HepG2 (cell line): ENCODE measurements around the gene HDLBP. TPM values are rescaled to one million over a fixed set of nuclear protein-coding genes. Genes with fewer than 3 reads are reported as not detected.
"Not testable (repeated sequence)": the region's sequence is repeated elsewhere in the genome, so short reads cannot be mapped to it uniquely, and the experiment has no call there.

Experiments
- ATAC-seq: fragments of 200-7000 bp; cut with Tn5 transposase; 3 replicates; pipeline ENCODE4 v1.9.1; 2020; ENCODE audit warnings: mild to moderate bottlenecking, moderate library complexity
- BruUV-seq: library from RNA; stranded (reverse); fragments of 400-500 nt; replicated peaks from 2 replicates; lab custom pipeline; 2021; lab: Mats Ljungman, UMichigan
- CTCF ChIA-PET: fragments of 300-600 bp; formaldehyde crosslinking; extraction: SDS; loops from one replicate; lab custom pipeline; 2021; ENCODE audit warnings: low total read pairs, inconsistent platforms, low intra/inter-chr PET ratio; lab: Yijun Ruan, JAX
- POLR2A ChIA-PET: fragments of 350-600 bp; sonication (Branson Sonifier 250); formaldehyde crosslinking; loops from one replicate; lab custom pipeline; 2020; ENCODE audit warnings: antibody characterized with exemption, inconsistent platforms; lab: Yijun Ruan, JAX
- DNase-seq: peaks from one replicate; pipeline ENCODE4 v3.0.0-alpha.2; 2015; ENCODE audit warnings: low spot score
- FAIRE-seq: peaks from 3 replicates; lab custom pipeline; 2011; peaks lifted over from hg19 to GRCh38; lab: Jason Lieb, UNC
- H2AFZ ChIP-seq: one replicate; pipeline ENCODE4 v1.6.1; 2011; ENCODE audit warnings: low read length, inconsistent platforms
- H3K27ac ChIP-seq: fragments of 300-600 bp; 3 replicates; pipeline ENCODE4 v1.8.0; 2011; ENCODE audit warnings: mixed run types, mild to moderate bottlenecking, mixed read lengths, low read length, inconsistent platforms; ENCODE audit not compliant: insufficient read depth; ENCODE audit errors: extremely low read length
- H3K27me3 ChIP-seq, 2 experiments: fragments of 200-600 bp in 1 of 2; 2 replicates in 1 of 2; 3 replicates in 1 of 2; pipeline versions ENCODE4 v1.6.0 to v1.8.0; 2011; ENCODE audit warnings: low read length in 2 of 2, mild to moderate bottlenecking in 2 of 2, moderate library complexity in 2 of 2, inconsistent platforms in 1 of 2; ENCODE audit not compliant: insufficient read depth in 2 of 2, control insufficient read depth in 1 of 2
- H3K36me3 ChIP-seq, 2 experiments: fragments of 200-600 bp in 1 of 2; replicated peaks in 1 of 2; 2 replicates in 1 of 2; 3 replicates in 1 of 2; pipeline versions ENCODE4 v1.5.1 to v1.8.0; 2011; ENCODE audit warnings: low read length in 2 of 2, inconsistent platforms in 1 of 2; ENCODE audit not compliant: insufficient read depth in 2 of 2, control insufficient read depth in 1 of 2
- H3K4me1 ChIP-seq: 2 replicates; pipeline ENCODE4 v1.5.1; 2012; ENCODE audit warnings: low read length, inconsistent platforms; ENCODE audit not compliant: insufficient read depth
- H3K4me2 ChIP-seq: 2 replicates; pipeline ENCODE4 v1.6.0; 2011; ENCODE audit warnings: low read depth, low read length, inconsistent platforms
- H3K4me3 ChIP-seq, 3 experiments: fragments of 200-600 bp in 1 of 3; sonication (generic), shearing (Covaris generic) in 1 of 3; replicated peaks in 1 of 3; 2 replicates each; pipeline ENCODE4 v1.5.1; 2011 to 2016; ENCODE audit warnings: low read length in 3 of 3, inconsistent platforms in 2 of 3, low read depth in 2 of 3, mild to moderate bottlenecking in 2 of 3, control low read depth in 1 of 3, mixed read lengths in 1 of 3; ENCODE audit not compliant: insufficient read depth in 1 of 3
- H3K79me2 ChIP-seq: one replicate; pipeline ENCODE4 v1.6.1; 2011; ENCODE audit warnings: low read length, inconsistent platforms; ENCODE audit not compliant: insufficient read depth
- H3K9ac ChIP-seq: 2 replicates; pipeline ENCODE4 v1.6.0; 2011; ENCODE audit warnings: mild to moderate bottlenecking, low read depth, low read length, inconsistent platforms; ENCODE audit not compliant: insufficient read depth
- H3K9me3 ChIP-seq: 2 replicates; pipeline ENCODE4 v1.5.1; 2012; ENCODE audit warnings: mild to moderate bottlenecking, low read length
- H4K20me1 ChIP-seq: 2 replicates; pipeline ENCODE4 v1.6.0; 2011; ENCODE audit warnings: inconsistent platforms, mild to moderate bottlenecking, low read length, moderate library complexity; ENCODE audit not compliant: insufficient read depth
- MAFF ChIP-seq: IDR thresholded peaks from 2 replicates; pipeline ENCODE4 v1.6.1; 2011; ENCODE audit warnings: low read depth, low read length, improper control_type of control experiment
- MAFK ChIP-seq, 2 experiments: IDR thresholded peaks in 1 of 2; conservative IDR thresholded peaks in 1 of 2; 2 replicates each; pipeline ENCODE4 v1.6.1; 2011; ENCODE audit warnings: improper control_type of control experiment in 2 of 2, low read length in 2 of 2
- TFDP1 ChIP-seq: IDR thresholded peaks from 2 replicates; pipeline ENCODE4 v1.6.1; 2016; ENCODE audit warnings: missing compliant biosample characterization, missing genetic modification reagents, borderline replicate concordance
- ZNF121 ChIP-seq: sonication (generic); formaldehyde crosslinking; IDR thresholded peaks from 2 replicates; pipeline ENCODE4 v1.5.0; 2020; ENCODE audit warnings: mild to moderate bottlenecking, missing genetic modification reagents
- WGBS: methylation state at CpG from one replicate; pipeline ENCODE4 v1.1.6; 2017; ENCODE audit warnings: low lambda C conversion rate; 5-methylcytosine and 5-hydroxymethylcytosine counted together
- in situ Hi-C: cut with HindIII; loops from 2 replicates; pipeline ENCODE4 v1.10.0; 2017; ENCODE audit warnings: low pct_unique_long_range_greater_than_20kb; ENCODE audit not compliant: extremely low pct_ligation_motif_present
- intact Hi-C: fragments of 100-400 bp; cut with micrococcal nuclease; formaldehyde crosslinking; loops from one replicate; pipeline ENCODE4 v1.10.0; 2022; ENCODE audit not compliant: unreplicated experiment
- polyA plus RNA-seq, 8 experiments: library from polyadenylated mRNA; depleted of rRNA in 3 of 8; stranded (reverse) in 7 of 8; unstranded in 1 of 8; fragments of >200 nt; fragmentation: Illumina TruSeq in 4 of 8; extraction: Trizol in 4 of 8; gene quantifications; 2 replicates each; pipeline versions ENCODE4 v1.2.1 to v1.2.3, GENCODE V29; 2011 to 2016; ENCODE audit warnings: low read depth in 4 of 8, missing spikeins in 1 of 8, mixed read lengths in 1 of 8; ENCODE audit not compliant: insufficient read depth in 1 of 8
- total RNA-seq, 5 experiments: library from RNA; depleted of rRNA; stranded (reverse); fragments of >200 nt; fragmentation: Illumina TruSeq; extraction: Trizol; gene quantifications; 2 replicates each; pipeline ENCODE4 v1.2.3, GENCODE V29; 2016; ENCODE audit warnings: low read depth in 1 of 5

Gene HDLBP
- total and polyA plus RNA-seq, 2 of the 13 experiments (the other 11 are each of a cell fraction or from before 2014, with no cell fraction given): 464 to 707 TPM

DNA sequence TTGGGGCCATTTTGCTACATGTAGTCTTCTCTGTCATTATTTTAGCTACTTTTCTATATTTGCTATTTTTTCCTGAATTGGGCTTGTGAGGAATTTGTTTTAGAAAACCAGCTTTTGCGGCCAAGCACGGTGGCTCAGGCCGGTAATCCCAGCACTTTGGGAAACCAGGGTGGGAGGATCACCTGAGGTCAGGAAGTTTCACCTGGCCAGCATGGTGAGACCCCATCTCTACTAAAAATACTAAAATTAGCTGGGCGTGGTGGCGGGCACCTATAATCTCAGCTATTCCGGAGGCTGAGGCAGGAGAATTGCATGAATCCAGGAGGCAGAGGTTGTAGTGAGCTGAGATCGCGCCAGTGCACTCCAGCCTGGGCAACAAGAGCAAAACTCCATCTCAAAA is 4.9 kb upstream of the HDLBP start:
- peaks cover 89% of the 10 kb centered on the region for H4K20me1 ChIP-seq
- H3K4me1 ChIP-seq: peaks cover 75% of the 10 kb centered on the region

GRCh38 chr2:241318830-241319229 is 3.4 kb upstream of the HDLBP start:
- peak; percentile 75 to 80 for TF ChIP-seq MAFK (conservative IDR thresholded peaks at IDR 0.05 in 1 of 2, IDR thresholded peaks at IDR 0.05 in 1 of 2; ENCODE audit: low read length in 2 of 2)
- TF ChIP-seq MAFF: peak; percentile 60
- DNase-seq, H3K27me3 ChIP-seq, H2AFZ ChIP-seq, H3K36me3 ChIP-seq, H3K27ac ChIP-seq, intact Hi-C loops, H3K9me3 ChIP-seq, CTCF ChIA-PET, H3K9ac ChIP-seq, ATAC-seq, BruUV-seq, FAIRE-seq: not testable (repeated sequence)
- peak overlapping the region; percentile 98 for H3K4me2 ChIP-seq
- POLR2A ChIA-PET: interaction anchor here (0.6 to 1.5 kb wide), 3 partner anchors 32 to 56 kb away, joined by 3 to 7 read pairs (median 3); partner anchors contain the start of gene FARP2
- in situ Hi-C loops: loop anchor here (5.0 kb wide), 2 partner anchors 33 to 52 kb away; no protein-coding TSS in a partner anchor
- WGBS: 77% methylated on average over 6 of the region's 6 CpGs
- H3K4me3 ChIP-seq: peak overlapping the region in 2 of 3 experiments; percentile 6 to 96; a peak in 3 of 6 replicates
- H4K20me1 ChIP-seq: peaks cover 74% of the 10 kb centered on the region
- peaks cover 71% of the 10 kb centered on the region for H3K4me1 ChIP-seq
- H3K79me2 ChIP-seq: peaks cover 89% of the 10 kb centered on the region

More for the DNA sequence above, 4.9 kb upstream of the HDLBP start:
- H3K9me3 ChIP-seq: no peaks in the 10 kb centered on the region
- H3K4me3 ChIP-seq: peak overlapping the region in 2 of 3 experiments; percentile 31 to 96; a peak in 4 of 6 replicates
- DNase-seq (no peak), FAIRE-seq (no peak), ATAC-seq (no peak)
- no peaks in the 10 kb centered on the region; a peak in 1 of 5 replicates for H3K27me3 ChIP-seq
- in situ Hi-C loops (no loop called here), intact Hi-C loops (no loop called here)
- CTCF ChIA-PET: no interaction called here
- POLR2A ChIA-PET: interaction anchor here (1.0 to 2.3 kb wide), 2 partner anchors 30 to 39 kb away, joined by 3 to 6 read pairs; no protein-coding TSS in a partner anchor
- H3K27ac ChIP-seq: no peak overlapping the region
- H2AFZ ChIP-seq: no peak overlapping the region
- peaks cover 0 to 21% of the 10 kb centered on the region in 2 experiments; a peak in 4 of 5 replicates for H3K36me3 ChIP-seq
- peaks cover 94% of the 10 kb centered on the region for H3K79me2 ChIP-seq
- peak overlapping the region; percentile 98 for H3K4me2 ChIP-seq
- TF ChIP-seq ZNF121 (CRISPR knock-in tag) (peak; percentile 61; the same call in 1 of the 2 replicates), TFDP1 (CRISPR knock-in tag) (no peak)
- H3K9ac ChIP-seq: peak overlapping the region; percentile 13; the same call in 1 of the 2 replicates
- BruUV-seq: no TSS peak
- 90% methylated on average over 8 of the region's 8 CpGs for WGBS
